ENCODE measurements around the gene ITPRIP.

The ITPRIP gene

DNA sequence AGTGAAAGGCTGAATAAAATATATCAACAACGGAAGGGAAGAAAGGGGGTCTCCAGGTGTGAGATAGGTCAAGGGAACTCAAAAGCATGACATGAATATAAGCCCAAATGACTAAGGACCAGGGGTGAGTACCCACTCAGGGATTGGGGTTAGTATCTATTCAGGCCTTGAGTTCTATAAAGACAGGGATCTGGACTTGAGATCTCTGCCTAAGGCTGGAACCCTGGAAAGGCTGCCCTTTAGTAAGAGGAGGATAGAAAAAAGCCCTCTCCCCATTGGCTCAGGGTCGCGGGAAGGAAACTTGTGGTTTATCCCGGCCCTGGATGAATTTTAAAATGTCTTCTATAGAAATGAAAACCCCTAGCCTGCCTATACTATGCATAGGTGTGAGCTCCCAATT lies 2.4 kb upstream of the ITPRIP start:
- no peak for DNase-seq

- DNase-seq, result no peak
Observed at GRCh38 chr10:104340111-104340526, 1.9 kb upstream of the ITPRIP start.

GRCh38 chr10:104339469-104340110 lies 1.3 kb upstream of the ITPRIP start:
- no peak for DNase-seq

GRCh38 chr10:104337521-104337984 lies 712 bp downstream of the ITPRIP start:
- DNase-seq, result no peak

GRCh38 chr10:104336821-104337467 lies 1.3 kb downstream of the ITPRIP start:
- no peak for DNase-seq

- DNase-seq, result no peak
Observed at GRCh38 chr10:104334965-104335650, 3.2 kb downstream of the ITPRIP start.

- no peak for DNase-seq
Observed at GRCh38 chr10:104334561-104334960, 3.7 kb downstream of the ITPRIP start.

GRCh38 chr10:104333728-104334373 lies 4.4 kb downstream of the ITPRIP start:
- no peak for DNase-seq

GRCh38 chr10:104333032-104333727 lies 5.1 kb downstream of the ITPRIP start:
- no peak for DNase-seq

DNA sequence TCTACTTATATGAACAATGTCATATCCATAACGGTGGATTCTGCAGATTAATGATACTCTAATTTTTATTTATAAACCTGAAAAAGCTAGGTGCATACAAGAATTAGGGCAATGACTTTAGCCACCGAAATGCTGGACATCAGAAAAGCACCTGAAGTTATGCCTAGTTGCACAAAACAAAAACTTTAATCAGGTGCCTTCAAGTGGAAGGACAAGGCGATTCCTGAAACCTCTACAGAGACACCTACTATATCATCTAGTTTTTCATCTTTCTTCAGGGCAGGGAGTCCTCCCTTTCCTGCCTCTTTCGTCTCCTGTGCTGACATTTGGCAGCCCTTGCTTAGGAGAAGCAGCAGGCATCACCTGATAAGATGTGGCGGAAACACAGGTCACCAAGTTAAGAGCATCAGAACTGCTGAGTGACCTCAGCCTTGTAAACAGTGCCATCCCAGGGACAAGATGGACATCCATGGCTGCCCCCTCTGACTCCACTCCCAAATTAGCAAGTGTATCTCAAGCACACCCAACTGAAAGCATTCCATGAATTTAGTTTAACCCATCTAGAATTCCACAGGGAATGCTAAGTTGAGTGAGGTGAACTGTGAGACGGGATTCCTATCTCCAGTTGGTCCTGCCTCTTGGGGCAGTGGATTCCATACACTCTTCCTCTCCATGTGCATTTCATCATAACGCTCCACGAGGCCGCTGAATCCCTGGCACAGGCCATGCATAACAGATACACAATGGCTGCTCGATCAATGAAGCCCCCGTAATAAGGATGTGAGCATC lies 5.8 kb downstream of the ITPRIP start:
- DNase-seq, result no peak

- no peak for DNase-seq
Observed at GRCh38 chr10:104331208-104331838, 6.9 kb downstream of the ITPRIP start.

DNA sequence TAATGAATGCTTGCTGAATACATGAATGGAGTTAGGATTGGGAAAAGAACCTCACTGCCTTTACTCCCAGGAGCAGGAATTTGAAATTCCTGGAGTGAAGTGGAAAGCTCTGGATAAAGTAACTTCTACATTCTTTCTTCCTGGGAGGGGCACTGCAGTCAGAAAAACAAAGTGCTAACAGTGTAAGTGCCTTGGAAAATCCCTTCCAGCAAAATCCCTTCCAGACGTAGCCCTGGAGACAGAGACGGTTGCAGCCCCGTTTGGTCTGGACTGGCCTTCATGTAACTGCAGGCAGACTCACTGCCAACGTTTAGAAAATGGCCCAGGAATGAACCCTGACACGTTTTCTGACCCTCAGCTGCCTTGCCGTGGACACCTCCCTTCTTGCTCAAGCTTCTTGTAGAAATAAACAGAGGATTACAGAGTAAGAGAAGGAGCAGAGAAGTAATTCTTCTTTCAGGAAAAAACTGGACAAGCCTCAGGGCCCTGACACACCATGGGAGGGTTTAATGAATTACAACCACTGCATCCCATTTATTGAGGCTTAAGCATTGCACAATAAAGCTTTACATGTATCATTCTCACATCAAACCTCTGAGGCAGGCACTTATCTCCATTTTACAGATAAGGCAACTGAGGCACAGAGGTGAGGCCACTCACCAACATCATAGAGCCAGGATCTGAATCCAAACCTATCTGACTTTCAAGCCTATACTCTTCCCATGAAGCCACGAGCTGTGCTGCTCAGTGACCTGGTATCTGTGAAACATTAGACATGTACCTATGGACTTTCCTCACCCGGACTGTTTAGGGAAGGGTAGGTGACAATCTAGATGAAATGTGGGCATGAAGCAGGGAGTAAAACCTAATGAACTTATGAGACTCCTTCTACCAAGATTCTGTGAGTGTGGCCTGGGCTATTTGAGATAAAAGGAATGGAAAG lies 7.8 kb downstream of the ITPRIP start:
- no peak for DNase-seq

- no peak for DNase-seq
Observed at GRCh38 chr10:104329735-104330134, 8.5 kb downstream of the ITPRIP start.

DNA sequence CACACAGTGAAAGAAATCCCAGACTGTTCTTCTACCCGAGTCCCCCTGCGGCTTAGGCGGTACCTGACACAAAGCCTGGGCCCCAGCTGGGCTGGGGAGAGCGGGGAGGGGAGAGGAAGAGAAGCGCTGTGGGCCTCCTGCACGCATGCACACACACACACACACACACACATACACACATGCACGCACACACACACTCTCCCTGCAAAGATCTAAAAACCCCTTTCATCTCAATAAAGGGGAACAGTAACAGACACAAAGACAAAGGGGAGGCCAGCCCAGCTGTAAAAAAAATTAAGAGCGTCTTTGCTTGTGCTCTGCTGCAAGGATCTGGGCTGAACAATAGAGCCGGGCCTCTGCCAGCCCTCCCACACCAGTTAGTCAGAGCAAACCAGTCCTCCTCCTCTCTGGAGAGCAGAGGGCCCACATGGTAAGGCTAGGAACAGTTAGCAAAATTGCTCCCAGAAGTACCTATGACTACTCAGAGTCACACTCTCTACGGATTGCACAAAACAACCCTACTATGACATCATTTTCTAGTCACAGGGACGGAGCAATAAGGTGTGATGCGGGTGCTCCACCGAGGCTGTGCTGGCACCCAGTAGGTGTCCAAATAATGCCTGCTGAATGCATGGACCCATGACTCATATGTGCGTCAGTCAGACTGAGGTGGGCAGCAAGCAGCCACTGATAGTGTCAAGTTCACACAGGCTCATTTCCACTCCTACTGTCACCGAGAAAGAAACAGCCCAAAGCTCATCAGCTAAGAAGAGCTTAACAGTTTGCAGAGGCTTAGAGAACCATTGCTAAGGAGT lies 9.2 kb downstream of the ITPRIP start:
- DNase-seq, result no peak

GRCh38 chr10:104328646-104328895 lies 9.7 kb downstream of the ITPRIP start:
- DNase-seq, result no peak

DNA sequence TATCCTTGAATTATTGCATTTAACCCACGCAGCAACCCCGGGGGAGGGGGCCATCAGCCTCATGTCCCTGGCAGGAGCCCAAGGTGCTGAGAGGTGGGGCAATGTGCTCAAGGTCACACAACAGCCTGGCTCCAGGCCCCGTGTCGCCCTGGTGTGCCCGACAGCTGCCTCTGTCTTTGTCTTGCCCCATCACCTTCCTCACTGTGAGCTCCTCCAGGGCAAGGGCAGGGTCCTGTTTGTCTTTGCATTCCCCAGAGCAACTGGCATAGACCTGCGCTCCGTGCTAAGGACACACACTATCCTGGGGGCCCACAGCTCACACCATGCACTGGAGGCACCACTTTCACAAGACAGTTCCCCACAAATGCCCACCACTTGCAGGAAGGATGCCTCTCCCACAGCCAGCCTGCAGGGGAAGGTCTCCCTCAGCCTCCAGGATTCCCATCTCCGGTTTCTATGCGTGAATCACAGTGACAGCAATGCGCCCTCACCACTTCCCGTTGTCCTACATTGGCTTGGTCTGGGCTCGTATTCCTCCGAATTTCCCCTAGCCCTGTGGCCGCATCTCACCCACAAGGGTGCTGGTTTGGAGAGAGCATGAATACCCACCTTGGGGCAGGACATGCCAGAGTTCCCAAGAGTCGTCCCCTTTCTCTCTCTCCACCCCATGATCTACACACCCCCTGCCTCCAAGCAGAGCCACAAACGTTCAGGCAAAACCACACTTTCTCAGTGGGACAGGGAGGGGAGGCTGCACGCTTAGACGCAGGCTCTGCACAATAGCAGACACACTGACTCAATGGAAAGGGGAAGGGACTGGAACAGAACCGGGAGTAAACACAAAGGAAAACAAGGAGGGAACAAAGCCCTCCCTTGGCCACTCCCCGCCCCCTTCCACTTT lies 10.3 kb downstream of the ITPRIP start:
- no peak for DNase-seq

DNA sequence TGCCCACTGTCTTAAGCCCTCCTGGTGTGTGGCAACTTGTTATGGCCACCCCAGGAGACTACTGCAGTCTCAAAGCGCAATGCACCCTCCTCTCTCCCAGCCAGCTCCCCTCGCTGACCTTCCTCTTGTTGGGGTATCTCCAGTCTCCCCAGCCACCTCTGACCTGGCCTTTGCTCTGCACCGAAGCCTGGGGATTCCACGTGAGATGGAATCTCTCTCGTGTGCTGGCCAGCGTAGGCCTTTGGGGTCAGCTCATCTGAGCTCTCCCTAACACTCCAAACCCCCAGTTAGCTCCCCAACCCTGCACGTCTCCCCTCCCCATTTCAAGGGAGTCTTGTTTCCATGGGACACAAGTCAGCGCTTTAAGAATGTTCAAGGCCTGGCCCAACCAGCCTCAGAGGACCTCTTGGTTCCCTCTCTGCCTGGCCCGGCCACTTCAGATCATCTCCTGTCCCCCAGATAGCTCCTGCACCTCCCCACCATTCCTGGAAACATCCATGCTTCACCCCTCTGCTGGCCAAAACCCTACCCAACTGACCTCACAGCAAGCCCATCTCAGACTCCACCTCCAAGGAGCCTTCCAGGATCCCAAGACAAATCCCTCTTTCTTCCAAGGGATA lies 11.2 kb downstream of the ITPRIP start:
- DNase-seq, result no peak
